GM19193 (cell line): ENCODE measurements around the gene ACTR5.

Source experiments
- POLR2A ChIP-seq: IDR thresholded peaks from 4 replicates; pipeline ENCODE4 v1.6.1; 2011; ENCODE audit not compliant: insufficient read depth, insufficient read length; ENCODE audit errors: extremely low read depth

The ACTR5 gene

DNA sequence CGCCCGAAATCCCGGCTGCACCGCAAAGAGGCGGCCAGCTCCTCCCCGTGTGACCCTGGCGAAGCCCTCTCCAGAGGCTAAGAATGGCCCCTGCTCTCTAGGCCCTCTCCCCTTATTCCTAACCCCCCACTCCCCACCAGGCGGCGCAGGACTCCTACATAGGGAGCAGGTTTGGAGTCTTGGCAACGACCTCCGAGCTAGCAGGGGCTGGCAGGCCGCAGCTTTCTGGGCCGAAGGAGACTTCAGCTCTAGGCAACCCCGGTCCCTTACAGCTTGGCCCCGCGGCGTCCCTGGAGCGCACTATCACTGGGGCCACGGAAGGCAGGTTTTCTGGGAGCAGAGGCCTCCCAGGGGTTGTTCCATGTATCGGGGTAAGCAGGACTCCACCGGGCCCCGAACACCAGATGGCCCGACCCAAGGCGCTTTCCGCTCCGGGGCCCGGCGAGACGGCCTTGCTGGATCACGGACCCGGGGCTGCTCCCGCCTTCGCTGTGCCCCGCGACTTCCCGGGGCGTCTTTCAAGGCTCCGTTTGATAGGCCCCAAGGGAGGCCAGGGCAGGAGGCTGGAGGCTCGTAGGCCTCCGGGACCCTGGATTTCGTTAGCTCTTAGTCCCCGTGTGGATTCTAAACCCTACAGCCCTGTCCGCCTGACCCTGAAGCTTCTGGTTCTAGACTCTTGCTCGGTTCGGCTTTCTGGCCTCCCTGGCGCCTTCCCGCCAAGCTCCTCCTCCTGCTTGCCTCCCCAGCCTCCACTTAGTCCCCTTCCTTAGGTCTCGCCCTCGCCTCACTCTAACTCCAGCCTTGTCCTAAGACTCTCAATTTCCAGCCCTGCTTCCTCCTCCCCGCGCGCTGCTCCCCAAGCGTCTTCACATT, 22.1 kb upstream of the ACTR5 start:
- TF ChIP-seq POLR2A, result no peak

DNA sequence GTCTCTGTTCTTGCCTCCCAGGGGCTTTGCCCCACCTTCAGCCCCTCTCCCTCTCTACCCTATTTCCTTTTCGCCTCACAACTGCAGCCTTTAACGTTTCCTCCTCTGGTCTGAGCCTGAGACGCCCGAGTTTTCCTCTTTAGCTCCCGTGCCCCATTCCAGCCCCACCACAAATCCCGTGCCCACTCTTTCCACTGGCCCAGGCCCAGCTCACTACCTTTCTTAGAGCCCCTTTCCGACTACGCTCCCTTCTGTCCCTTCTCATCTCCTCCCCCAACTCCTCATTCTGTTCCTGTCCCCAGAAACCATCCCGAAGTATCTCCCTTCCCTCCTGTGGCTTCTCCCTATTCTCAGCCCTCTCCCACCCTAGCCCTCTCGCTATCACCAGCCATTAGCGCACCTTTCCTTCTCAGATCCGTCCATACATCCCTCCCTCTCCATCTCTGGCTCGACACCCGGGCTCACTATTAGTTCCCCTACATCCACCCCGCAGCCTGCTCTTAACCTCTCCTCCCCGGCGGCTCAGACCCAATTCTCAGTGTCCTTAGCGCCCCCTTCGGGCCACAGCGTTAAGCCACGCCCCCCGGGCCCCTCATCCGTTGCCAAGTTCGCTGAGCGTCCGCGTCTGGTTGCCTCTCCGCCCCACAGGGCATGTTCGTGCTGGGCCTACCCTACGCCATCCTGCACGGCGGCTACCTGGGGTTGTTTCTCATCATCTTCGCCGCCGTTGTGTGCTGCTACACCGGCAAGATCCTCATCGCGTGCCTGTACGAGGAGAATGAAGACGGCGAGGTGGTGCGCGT, 21.3 kb upstream of the ACTR5 start:
- TF ChIP-seq POLR2A, result no peak

DNA sequence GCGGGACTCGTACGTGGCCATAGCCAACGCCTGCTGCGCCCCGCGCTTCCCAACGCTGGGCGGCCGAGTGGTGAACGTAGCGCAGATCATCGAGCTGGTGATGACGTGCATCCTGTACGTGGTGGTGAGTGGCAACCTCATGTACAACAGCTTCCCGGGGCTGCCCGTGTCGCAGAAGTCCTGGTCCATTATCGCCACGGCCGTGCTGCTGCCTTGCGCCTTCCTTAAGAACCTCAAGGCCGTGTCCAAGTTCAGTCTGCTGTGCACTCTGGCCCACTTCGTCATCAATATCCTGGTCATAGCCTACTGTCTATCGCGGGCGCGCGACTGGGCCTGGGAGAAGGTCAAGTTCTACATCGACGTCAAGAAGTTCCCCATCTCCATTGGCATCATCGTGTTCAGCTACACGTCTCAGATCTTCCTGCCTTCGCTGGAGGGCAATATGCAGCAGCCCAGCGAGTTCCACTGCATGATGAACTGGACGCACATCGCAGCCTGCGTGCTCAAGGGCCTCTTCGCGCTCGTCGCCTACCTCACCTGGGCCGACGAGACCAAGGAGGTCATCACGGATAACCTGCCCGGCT, 20.6 kb upstream of the ACTR5 start:
- TF ChIP-seq POLR2A, result no peak

DNA sequence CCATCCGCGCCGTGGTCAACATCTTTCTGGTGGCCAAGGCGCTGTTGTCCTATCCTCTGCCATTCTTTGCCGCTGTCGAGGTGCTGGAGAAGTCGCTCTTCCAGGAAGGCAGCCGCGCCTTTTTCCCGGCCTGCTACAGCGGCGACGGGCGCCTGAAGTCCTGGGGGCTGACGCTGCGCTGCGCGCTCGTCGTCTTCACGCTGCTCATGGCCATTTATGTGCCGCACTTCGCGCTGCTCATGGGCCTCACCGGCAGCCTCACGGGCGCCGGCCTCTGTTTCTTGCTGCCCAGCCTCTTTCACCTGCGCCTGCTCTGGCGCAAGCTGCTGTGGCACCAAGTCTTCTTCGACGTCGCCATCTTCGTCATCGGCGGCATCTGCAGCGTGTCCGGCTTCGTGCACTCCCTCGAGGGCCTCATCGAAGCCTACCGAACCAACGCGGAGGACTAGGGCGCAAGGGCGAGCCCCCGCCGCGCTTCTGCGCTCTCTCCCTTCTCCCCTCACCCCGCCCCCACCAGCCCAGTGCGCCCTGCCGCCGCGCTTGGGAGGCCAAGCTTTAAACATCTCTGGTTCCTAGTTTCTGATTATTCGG, 20.0 kb upstream of the ACTR5 start:
- TF ChIP-seq POLR2A, result no peak

DNA sequence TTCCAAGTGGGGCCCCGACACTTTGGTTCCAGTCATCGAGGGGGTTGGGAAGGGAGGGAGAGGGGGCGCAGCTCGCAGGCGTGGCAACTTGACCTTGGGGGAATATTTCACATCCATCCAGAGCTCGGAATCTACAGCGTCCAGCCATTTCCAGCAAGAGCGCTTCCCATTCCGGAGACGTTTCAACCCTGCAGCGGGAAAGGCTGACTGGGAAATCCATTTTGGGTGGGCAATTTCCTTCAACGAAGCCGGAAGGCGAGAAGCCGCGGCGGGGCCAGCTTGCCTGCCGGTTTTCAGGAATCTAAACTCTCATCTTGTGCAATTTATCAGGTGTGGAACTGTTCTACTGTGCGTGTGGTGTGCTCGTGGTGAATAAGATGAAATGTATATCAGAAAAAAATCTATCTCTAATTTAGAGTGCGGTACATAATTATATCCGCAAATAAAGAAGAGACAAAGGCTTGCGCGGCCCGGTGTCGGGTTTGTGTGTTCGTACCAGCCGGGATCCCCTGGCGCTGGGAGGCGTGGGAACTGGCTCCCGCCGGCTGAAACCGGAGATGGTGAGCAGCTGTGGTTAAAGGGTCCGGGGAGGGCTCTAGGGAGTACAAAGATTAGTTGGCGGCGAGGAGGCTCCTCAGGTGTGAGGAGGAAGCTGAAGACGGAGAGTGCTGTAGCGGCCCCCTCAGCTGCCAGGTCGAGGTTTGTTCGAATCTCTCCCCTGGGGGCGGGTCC, 19.2 kb upstream of the ACTR5 start:
- no peak for TF ChIP-seq POLR2A

DNA sequence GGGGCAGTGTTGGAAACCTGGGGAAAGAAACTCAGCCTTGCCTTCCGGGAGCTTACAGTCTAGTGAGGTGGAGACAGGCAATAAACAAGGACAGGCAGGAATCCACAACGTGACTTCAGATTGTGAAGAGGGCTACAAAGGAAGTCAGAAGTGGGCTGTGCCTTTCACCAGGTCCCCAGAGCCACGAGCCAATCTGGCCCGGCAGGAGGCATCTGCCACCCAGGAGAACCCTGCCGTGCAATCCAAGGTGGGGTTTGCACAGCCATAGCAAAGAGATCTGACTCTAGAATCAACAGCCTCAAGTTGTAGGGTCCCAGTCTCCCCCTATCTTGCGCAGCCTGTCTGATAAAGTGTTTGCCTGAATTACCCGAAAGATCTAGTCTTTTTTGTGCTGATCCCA, 18.5 kb upstream of the ACTR5 start:
- TF ChIP-seq POLR2A, result no peak

DNA sequence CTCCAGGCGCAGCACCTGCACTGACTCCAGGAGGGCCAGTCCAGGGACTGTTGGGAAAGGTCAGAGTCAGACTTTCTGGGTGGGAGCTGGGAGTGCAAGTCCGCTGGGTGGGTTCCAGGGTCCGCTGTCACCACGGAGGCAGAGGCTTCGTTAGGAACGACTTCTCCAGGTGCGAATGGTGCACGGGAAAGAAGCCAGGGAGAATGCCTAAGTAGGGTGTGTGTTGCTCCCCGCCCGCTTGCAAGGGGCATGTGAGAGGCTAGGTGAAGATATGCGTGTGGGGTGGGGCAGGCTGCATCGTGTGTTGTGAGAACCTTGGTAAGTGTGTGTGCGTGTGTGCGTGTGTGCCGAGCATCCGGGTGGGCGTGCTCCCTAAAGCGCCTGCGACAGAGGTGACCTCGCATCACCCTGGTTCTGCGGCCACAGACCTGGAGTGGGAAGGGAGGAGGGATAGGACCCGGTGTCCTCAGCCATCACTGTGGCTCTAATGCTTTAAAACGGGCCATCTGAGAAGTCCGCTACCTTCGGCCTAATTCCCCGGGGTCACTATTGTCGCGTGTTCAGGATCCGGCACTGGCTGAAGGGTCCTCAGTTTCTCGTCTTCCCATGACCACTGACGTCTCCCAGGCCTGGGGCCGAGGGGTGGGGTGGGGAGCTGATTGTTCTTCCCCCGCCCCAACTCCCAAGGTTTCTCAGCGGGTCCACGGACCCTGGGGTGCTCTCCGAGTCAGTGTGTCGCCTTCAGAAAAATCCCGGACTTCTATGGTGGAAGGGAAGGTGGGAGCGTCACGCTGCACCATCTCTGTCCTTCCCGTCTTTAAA, 17.9 kb upstream of the ACTR5 start:
- no peak for TF ChIP-seq POLR2A

DNA sequence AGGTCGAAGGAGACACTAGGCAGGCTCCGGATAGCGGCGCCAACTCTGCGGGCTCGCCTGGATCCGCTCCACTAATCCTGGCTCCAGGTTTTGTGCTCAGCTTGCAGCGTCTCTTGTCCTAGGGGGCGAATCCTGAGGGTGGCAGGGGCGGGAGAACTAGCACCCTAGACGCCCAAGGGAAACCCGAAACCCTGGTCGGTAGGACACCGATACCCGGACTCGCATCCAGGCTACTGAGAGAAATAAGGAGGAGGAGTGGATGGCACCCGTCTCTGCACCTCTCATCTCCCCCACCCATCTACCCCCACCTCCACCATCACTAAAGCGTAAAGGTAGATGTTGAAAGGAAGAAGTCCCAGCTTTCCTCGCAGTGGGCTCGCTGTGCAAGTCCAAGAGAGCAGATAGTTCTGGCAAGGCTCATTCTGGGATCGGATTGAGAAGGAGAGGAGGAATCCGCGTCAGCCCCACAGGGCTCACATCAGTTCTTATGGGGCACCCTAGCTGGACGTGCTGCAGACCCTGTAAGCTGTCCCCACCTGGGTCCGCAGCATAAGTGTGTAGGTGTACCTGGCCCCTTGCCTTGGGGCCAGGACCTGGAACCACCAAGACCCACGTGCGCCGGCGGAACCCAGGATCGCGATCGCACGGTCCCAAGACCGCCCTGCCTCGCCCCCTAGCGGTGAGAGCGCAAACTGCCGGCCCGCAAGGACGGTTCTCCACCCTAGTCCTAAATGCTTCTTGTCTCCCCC, 17.1 kb upstream of the ACTR5 start:
- no peak for TF ChIP-seq POLR2A

DNA sequence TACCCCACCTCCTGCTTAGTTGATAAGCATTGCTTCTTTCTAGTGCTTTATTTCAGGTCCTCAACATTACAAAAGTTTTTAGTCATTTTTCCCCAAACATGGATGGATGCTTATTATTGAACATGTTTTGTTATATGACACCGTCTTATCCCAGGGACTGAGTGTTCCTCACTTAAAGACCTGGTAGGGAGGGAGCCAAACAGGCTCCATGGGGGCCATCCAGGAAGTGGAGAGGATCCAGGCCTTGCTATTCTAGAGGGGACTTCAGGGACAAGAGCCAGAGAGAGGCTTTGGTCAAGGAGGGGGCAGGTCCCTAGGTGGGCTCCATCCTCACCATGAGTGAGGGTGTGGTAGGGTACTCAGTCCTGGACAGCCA, 16.5 kb upstream of the ACTR5 start:
- no peak for TF ChIP-seq POLR2A

DNA sequence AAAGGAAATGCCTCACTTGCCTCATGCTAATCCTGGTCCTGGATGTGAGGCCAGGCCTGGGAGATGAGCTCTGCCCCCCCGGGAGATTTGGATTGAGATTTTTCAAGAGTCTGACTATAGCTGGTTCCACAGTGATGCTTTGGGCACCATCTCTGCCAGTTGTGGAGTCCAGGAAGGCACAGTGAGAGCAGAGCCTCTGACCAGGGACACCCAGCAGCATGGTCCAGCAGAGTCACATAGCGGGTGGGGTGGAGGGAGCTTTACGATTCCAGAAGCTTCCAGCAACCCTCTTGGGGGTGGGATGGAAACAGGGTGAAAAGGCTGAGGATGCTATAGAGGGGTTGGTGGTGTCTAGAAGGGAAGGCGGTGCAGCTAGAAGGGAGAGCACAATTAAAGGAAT, 15.3 kb upstream of the ACTR5 start:
- no peak for TF ChIP-seq POLR2A

DNA sequence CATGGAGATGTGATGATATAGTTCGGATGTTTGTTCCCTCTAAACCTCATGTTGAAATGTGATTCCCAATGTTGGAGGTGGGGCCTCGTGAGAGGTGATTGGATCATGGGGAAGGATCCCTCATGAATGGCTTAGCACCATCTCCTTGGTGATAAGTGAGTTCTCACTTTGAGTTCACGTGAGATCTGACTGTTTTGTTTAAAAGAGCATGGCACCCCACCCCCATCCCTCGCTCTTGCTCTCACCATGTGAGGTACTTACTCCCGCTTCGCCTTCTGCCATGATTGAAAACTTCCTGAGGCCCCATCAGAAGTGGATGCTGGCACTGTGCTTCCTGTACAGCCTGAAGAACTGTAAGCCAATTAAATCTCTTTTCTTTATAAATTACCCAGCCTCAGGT, 13.1 kb upstream of the ACTR5 start:
- no peak for TF ChIP-seq POLR2A

DNA sequence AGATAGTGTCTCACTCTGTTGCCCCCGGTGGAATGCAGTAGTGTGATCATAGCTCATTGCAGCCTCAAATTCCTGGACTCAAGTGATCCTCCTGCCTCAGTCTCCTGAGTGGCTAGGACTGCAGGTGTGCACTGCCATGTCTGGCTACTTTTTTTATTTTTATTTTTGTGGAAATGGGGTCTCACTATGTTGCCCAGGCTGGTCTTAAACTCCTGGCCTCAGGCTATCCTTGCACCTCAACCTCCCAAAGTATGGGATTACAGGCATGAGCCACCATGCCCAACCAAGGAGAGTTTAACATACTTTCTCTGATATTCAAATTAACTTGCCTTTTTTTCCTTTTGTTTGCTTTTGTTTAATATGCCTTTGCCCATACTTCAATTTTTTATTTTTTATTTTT, 10.4 kb upstream of the ACTR5 start:
- no peak for TF ChIP-seq POLR2A

DNA sequence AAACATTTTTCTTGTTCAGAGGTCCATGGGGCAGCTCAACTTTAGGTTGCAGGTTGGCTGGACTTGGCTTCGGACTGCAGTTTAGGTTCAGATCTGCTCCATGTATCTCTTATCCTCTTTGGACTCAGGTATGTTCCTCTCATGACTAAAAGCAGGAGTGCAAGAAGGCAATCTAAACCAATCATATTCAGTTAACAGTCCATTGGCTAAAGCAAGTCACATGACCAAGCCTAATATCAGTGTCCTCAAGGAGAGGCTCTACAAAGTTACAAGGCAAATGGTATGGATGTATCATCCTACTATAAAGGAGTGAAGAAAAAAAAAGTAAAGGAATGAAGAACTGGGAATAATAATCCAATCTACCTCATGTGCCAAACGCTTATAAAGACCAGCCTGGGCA, 2.5 kb upstream of the ACTR5 start:
- TF ChIP-seq POLR2A, result no peak
